Measurements from ENCODE around the gene PRKCD. TPM values are rescaled to one million over a fixed set of nuclear protein-coding genes. Genes with fewer than 3 reads are reported as not detected.

Gene PRKCD
- total RNA-seq (2014; rRNA removed; shearing (Covaris generic)), result 5.5 and 7.4 TPM in 2 replicates
- polyA plus RNA-seq (2015; cell fraction: cytosol; rRNA removed), result 50.0 and 54.7 TPM in 2 replicates
- 62.3 and 71.9 TPM in 2 replicates for polyA plus RNA-seq (2015; cell fraction: nucleus; rRNA removed)

- peak; percentile 87 for DNase-seq (ENCODE audit: low read depth)
These were observed at the start of gene PRKCD for GRCh38 chr3:53160660-53161449. TSS of gene PRKCD (plus strand) at chr3:53161209. CDS start at chr3:53178423, 17,214 bp downstream.

DNA sequence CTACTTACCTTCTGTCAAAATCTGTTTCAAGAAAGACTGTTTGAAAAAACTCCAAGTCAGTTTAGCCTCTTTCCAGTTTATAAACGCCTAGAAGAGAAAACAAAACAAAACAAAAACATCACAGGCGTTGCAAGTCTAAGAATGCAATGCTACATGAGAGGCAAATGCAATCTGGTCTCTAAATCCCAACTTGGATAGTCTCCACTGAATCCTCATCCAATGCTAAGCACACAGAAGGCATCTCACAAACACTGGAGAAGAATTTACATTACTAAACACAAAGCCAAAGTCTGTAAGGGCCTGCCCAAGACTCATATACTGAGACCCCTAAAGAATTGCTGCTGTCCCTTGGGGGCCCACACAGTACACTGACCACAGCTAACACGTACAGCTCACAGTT, 49.2 kb upstream of the PRKCD start:
- DNase-seq (ENCODE audit: low read depth), result no peak

DNA sequence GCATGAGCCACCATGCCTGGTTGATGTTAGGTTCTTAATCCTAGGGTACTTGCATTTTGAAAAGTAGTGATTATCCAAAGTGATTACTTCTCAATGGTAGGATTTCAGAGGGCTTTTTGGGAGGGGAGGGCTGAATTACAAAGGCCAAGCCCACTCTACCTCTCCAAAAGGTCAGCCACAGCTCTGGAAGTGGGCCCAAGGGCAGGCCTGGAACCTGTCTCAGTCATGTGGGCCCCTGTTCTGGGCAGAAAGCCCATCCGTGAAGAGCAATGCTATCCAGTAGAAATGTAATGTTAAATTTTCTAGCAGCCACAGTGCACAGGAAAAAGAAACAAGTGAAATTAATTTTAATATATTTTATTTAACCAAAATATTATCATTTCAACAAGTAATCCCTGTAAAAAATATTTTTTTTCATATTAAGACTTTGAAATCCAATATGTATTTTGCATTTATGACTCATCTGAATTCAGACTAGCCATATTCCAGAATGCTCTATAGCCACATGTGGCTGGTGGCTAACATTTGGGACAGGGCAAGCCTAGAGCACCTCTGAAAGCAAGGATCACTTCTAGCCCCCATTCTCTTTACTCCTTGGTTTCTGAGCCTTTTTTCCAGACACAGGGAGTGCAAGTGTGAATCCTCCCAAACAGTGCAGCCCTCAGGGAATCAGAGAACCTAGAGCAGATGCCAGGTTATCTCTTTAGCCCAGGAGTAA, 47.6 kb upstream of the PRKCD start:
- DNase-seq (ENCODE audit: low read depth), result no peak

GRCh38 chr3:53114011-53114400, 47.0 kb upstream of the PRKCD start:
- DNase-seq (ENCODE audit: low read depth), result peak; percentile 79

DNA sequence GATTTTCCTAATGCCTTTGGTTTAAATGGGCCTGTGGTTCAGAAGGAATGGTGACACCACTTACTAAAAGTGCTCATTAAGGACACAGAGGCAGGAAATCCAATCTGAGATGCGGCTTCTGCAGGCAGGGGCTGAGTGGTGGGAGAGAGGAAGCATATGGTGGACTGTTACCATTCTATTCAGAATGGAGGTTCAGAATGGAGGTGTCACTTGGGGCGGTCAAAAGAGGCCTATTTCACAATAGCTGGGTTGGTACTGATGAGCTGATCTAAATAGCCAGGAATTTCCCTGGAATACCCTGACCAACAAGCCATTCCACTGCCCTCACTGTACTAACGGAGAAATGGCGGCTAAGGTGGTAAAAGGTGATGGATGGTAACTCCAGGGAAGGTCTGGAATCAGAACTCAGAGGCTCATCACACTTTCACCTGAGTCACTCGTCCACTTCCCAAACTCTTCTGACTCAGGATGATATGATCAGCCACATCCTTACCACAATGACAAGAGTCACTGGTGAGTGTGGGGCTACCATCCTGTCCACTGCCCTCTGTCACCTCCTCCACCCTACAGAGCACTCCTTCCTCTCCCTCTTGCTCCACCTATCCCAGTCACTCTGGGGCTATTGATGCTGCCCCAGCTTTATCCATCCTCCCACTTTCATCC, 46.5 kb upstream of the PRKCD start:
- DNase-seq (ENCODE audit: low read depth), result peak; percentile 95

DNA sequence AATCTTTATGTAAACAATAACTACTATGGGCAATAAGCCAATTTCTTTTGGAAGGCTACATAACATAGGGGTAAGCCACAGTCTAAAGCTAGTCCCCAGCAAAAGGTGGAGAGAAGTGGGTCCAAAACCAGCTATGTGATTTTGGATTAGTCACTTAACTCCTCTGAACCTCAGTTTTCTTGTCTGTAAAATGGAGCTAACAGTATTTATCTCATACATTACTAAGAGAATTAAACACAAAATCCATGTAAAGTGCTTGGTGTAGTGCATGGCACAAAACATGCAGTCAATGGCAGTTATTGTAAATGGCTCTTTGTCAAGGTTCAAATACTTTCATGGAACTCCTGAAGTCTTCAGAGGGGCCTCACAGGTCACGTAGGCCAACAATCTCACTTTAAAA, 44.1 kb upstream of the PRKCD start:
- no peak for DNase-seq (ENCODE audit: low read depth)

DNA sequence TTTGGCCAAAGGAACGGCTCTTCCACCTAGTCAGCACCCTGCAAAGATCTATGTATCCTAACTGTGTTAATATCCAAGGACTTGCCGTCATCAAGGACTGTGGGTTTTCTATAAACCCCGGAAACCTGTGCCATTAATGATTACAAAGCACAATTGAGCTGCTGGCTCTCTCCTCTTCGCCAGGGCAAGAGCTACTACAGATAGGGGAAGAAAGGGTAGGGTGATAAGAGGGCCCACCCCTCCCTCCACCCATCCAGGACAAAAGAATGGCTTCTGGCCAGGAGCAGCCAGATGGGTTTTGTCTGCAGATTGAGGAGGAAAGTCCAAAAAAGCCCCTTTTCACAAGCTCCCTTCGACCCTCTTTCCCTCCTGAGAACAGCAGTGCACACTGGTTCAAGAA, 40.7 kb upstream of the PRKCD start:
- DNase-seq (ENCODE audit: low read depth), result no peak

- DNase-seq (ENCODE audit: low read depth), result no peak
These were observed 38.6 kb upstream of the PRKCD start for GRCh38 chr3:53122255-53122932.

DNA sequence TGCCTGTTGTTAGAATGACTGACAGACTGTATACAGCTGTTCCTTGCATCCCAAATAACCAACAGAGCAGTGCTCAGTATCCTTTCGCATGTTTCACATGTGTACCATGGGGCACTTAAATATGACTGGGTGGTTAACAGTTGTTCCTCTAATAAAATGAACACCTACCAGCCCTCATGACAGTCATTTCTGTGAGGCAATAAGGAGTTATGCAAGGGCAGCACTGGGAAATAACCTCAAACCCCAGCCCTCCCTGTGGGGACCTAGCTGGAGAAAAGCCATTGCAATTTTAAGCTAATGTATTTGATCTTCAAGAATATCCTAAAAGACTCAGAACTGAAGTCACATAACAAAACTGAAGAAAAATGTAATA, 38.1 kb upstream of the PRKCD start:
- no peak for DNase-seq (ENCODE audit: low read depth)

- DNase-seq (ENCODE audit: low read depth), result no peak
These were observed 37.5 kb upstream of the PRKCD start for GRCh38 chr3:53123510-53123909.

GRCh38 chr3:53123953-53124352, 37.1 kb upstream of the PRKCD start:
- DNase-seq (ENCODE audit: low read depth), result no peak

DNA sequence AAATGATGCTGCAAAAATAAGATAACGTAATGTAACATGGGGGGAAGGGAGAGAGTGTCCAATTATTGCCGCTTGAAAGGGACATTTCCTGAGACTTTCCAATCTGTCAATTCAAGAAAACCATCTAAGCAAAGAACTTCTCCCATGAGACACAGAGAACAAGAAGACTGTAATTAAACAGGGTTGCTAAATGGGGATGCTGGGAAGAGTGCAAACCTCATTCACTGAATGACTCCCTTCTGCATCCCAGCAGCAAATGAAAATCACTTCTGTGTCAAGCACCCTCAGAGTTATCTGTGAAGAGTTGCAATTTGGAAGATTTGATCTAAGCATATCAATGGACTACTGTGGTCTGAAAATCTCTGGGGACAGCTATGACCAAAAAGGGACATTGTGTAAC, 34.4 kb upstream of the PRKCD start:
- DNase-seq (ENCODE audit: low read depth), result no peak

DNA sequence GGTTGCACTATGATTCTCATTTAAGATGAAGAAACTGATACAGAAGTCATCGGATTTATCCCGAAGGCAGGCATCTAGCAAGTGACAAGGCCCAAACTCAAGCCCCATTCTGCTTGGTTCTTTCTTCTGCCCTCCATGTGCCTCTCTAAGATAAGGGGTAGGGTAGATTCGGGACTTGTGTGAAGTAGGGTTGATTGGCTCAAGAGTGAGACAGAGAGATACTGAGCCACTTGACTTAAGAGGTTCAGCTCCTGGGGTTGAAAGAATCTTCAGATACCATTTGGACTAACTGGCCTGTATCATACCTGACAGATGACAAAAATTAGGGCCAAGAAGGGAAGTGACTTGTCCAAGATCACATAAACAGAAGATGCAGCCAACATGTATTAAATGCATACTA, 31.7 kb upstream of the PRKCD start:
- DNase-seq (ENCODE audit: low read depth), result no peak

DNA sequence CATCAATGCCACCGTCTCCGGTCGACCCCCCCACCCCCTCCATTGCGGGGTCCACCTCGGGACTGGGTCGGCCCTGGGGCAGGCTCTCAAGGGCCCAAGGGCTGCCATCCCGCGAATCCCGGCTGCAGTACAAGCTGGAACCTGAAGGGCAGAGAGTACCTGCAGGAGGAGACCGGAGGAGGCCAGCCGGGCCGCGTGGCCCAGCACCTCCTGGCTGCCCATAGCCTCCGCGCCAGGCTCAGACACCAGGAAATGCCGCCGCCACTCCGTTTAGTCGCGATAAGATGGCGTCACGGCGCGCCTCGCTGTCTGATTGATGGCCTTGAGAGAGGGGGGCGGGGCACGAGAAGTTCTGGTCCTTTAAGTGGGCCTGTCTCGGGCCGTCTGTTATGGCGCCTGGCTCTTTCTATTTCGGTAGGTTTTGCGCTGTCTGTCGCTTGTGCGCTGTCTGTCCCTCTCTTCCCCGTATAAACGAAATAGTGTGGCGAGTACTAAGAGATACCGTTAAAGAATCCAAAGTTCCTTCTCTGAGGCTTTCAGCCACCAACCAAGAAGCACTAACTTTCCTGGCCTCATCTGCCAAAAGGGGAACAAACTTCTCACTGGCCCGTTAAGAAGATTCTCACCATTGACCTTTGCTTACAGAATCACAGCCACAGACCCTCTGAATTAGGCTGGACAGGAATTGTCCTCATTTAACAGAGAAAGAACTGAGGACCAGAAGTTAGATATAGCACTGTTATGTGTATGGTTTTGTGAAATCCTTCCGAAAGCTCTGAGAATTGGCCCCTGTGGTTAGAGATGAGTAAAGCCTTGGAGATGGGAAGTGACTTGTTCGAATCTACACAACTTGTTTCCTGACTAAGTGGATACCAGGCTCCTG, 30.6 kb upstream of the PRKCD start, which contains the start of gene RFT1:
Gene RFT1, minus strand, starts transcription at position 257 of the 883 bp plus-strand sequence. Its CDS starts 35 bp downstream, at position 222.
- DNase-seq (ENCODE audit: low read depth), result peak; percentile 92

- no peak for DNase-seq (ENCODE audit: low read depth)
These were observed 29.9 kb upstream of the PRKCD start for GRCh38 chr3:53131096-53131495.

DNA sequence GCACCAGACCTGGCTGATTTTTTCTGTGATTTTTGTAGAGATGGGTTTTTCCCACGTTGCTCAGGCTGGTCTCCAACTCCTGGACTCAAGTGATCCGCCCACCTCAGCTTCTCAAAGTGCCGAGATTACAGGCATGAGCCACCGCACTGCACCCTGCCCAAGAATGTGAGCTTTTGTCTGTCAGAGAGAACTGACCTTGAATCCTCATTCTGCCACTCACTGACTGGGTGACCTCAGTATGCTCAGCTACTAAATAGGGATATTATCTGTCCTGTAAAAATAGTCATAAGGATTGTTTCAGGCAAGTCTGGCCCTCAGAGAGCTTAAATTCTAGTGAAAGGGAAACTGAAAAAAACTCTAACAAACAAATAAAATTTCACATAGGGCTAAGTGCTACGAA, 28.7 kb upstream of the PRKCD start:
- DNase-seq (ENCODE audit: low read depth), result no peak

DNA sequence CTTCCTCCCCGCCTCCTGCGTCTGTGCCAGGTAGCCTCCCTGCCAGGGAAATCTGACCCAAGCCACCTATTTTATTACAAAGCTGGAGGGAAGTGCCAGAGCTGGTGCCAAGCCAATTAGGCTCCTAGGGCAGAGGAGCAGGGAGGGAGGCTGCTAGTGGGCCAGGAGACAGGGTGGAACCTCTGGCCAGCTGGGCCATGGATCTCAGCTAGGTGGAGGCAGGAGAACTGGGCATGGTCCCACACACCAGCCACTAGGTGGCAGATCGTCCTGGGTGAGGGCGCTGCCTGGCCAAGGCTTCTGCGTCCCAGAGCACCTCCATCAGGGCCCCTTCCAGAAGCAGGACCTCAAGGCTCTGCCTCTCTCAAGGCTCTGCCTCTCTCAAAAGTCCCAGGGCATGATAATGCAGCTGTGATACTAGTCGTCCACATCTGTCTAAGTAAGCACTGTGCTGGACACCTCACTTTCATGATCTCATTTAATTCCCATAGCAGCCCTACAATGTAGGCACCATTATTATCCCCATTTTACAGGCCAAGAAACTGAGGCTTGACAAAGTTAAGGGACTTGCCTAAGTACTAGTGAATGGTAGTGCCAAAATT, 26.3 kb upstream of the PRKCD start:
- DNase-seq (ENCODE audit: low read depth), result peak; percentile 71

DNA sequence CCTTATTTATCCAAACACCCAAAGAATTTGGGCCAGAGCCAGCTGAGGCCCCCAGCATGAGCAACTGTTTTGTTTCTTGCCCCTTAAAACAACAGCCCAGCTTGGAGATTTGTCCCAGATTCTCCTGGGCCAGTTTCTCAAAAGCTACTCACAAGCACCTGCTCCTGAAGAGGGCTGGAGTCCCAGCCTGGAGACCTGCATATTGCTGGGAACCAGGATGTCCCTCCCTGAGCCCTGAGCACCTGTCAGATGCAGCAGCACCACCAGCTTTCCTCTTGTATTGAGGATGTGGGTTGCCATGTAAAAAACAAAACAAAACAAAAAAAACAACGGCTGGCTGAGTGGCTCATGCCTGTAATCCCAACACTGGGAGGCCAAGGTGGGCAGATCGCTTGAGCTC, 23.8 kb upstream of the PRKCD start:
- DNase-seq (ENCODE audit: low read depth), result no peak

DNA sequence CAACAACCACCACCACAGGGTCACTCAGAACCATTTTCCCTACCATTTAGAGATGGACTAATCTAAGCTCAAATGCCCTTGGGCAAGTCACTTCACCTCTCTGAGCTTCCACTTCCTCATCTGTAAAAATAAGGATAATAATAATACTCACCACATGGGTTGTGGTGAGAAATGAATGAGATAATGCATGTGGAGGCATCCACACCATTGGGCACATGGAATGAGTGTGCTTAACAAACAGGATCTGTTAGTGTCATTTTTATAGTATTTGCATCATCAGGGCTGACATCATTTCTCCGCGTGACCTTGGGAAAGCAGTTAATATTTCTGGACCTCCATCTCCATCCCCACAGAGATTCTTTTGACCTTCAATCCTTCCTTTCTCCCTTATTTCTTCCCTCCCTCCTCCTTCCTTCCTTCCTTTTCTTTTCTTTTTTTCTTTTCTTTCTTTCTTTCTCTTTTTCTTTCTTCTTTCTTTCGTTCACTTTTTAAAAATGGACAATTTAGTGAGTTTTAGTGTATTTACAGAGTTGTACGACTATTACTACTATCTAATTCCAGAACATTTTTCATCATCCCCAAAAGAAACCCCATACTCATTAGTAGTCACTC, 23.1 kb upstream of the PRKCD start:
- DNase-seq (ENCODE audit: low read depth), result peak; percentile 25
